ENCODE data around the gene FSCN2.

DNA sequence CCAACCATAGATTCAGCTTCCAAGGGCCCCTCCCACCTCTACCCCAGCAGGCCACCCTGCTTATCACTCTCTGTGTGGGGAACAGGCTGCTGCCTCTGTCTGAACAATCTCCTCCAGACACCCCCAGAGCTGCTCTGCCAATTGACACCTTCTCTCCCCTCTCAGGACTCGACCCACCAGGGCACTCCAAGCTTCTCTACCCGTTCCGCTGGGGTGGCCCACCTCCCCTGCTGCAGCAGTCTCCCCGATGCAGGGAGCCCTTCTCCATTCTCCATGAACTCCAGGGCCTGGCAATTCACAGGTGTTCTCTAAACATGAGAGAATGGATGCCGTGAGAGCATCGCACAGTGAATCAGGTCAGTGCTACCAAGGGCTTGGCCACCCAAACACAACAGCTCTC, 52.3 kb downstream of the FSCN2 start:
- TF ChIP-seq, protein P1, sequence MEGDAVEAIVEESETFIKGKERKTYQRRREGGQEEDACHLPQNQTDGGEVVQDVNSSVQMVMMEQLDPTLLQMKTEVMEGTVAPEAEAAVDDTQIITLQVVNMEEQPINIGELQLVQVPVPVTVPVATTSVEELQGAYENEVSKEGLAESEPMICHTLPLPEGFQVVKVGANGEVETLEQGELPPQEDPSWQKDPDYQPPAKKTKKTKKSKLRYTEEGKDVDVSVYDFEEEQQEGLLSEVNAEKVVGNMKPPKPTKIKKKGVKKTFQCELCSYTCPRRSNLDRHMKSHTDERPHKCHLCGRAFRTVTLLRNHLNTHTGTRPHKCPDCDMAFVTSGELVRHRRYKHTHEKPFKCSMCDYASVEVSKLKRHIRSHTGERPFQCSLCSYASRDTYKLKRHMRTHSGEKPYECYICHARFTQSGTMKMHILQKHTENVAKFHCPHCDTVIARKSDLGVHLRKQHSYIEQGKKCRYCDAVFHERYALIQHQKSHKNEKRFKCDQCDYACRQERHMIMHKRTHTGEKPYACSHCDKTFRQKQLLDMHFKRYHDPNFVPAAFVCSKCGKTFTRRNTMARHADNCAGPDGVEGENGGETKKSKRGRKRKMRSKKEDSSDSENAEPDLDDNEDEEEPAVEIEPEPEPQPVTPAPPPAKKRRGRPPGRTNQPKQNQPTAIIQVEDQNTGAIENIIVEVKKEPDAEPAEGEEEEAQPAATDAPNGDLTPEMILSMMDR (IDR thresholded peaks at IDR 0.05; ENCODE audit: insufficient read depth, low read depth, low read length) = no peak
- no peak for TF ChIP-seq EZH2 (IDR thresholded peaks at IDR 0.05; ENCODE audit: insufficient read depth, low read length)

All from astrocyte (in vitro differentiated cells and primary cell).